Inflammatory macrophage treated with lipopolysaccharide for 4 hours (primary cell): Measurements from ENCODE around the gene PES1.
"Not testable (repeated sequence)": the region's sequence is repeated elsewhere in the genome, so short reads cannot be mapped to it uniquely, and the experiment has no call there.

Experiments
- DNase-seq: peaks from one replicate; pipeline ENCODE4 v3.0.0-alpha.2; 2020

PES1 gene

GRCh38 chr22:30574095-30574981 is 17.4 kb downstream of the PES1 start, which contains the start of gene GAL3ST1:
Gene GAL3ST1 (minus strand): TSS chr22:30574665. CDS start chr22:30557392, 17,273 bp downstream.
- no peak for DNase-seq

- DNase-seq: no peak
These were observed 18.1 kb downstream of the PES1 start for GRCh38 chr22:30573594-30574094.

GRCh38 chr22:30572840-30573593 is 18.7 kb downstream of the PES1 start:
- no peak for DNase-seq

- no peak for DNase-seq
These were observed 19.5 kb downstream of the PES1 start for GRCh38 chr22:30572210-30572609.

- no peak for DNase-seq
These were observed 22.0 kb downstream of the PES1 start for GRCh38 chr22:30569674-30570202.

GRCh38 chr22:30568137-30568805 is 23.4 kb downstream of the PES1 start:
- no peak for DNase-seq

- not testable (repeated sequence) for DNase-seq
These were observed 24.4 kb downstream of the PES1 start for GRCh38 chr22:30567277-30567676.

GRCh38 chr22:30566125-30566524 is 25.6 kb downstream of the PES1 start:
- DNase-seq: no peak

GRCh38 chr22:30565341-30565740 is 26.4 kb downstream of the PES1 start:
- no peak for DNase-seq

- DNase-seq: no peak
These were observed 27.0 kb downstream of the PES1 start for GRCh38 chr22:30564761-30565119.

- DNase-seq: no peak
These were observed 27.5 kb downstream of the PES1 start for GRCh38 chr22:30564045-30564760.

- no peak for DNase-seq
These were observed 29.3 kb downstream of the PES1 start for GRCh38 chr22:30562366-30562765.

GRCh38 chr22:30561402-30562189 is 30.1 kb downstream of the PES1 start:
- DNase-seq: no peak

GRCh38 chr22:30560643-30561202 is 31.0 kb downstream of the PES1 start:
- not testable (repeated sequence) for DNase-seq

GRCh38 chr22:30559889-30560288 is 31.8 kb downstream of the PES1 start:
- DNase-seq: no peak

- no peak for DNase-seq
These were observed 34.5 kb downstream of the PES1 start for GRCh38 chr22:30557243-30557642.

GRCh38 chr22:30556388-30556787 is 35.3 kb downstream of the PES1 start:
- DNase-seq: no peak

GRCh38 chr22:30555282-30556210 is 36.2 kb downstream of the PES1 start:
- no peak for DNase-seq

GRCh38 chr22:30553971-30554370 is 37.7 kb downstream of the PES1 start:
- DNase-seq: no peak

- DNase-seq: no peak
These were observed 39.0 kb downstream of the PES1 start for GRCh38 chr22:30552719-30553118.
